HEK293 (cell line): ENCODE results near the gene TTC33.
"Not testable (repeated sequence)": the region's sequence is repeated elsewhere in the genome, so short reads cannot be mapped to it uniquely, and the experiment has no call there.

Source experiments
- CTCF ChIA-PET: fragments of 350-600 bp; formaldehyde crosslinking; extraction: SDS; loops from one replicate; lab custom pipeline; 2021; ENCODE audit warnings: antibody characterized with exemption; lab: Yijun Ruan, JAX
- POLR2A ChIA-PET: fragments of 300-600 bp; formaldehyde crosslinking; extraction: SDS; loops from one replicate; lab custom pipeline; 2020; ENCODE audit warnings: antibody characterized with exemption, inconsistent platforms; lab: Yijun Ruan, JAX
- H3K27ac ChIP-seq: fragments of 200-500 bp; sonication (Bioruptor generic); 2 replicates; pipeline ENCODE4 v1.5.1; 2014; ENCODE audit warnings: low read depth, low read length, control low read depth, inconsistent platforms; ENCODE audit errors: extremely low read depth
- H3K36me3 ChIP-seq, 2 experiments: fragments of 200-500 bp in 1 of 2; sonication (Bioruptor generic) in 1 of 2; 1 replicate in 1 of 2; 2 replicates in 1 of 2; pipeline ENCODE4 v1.5.1; 2014 to 2017; ENCODE audit warnings: inconsistent platforms in 2 of 2, low read length in 2 of 2; ENCODE audit not compliant: control insufficient read depth in 2 of 2, insufficient read depth in 1 of 2
- H3K4me1 ChIP-seq: fragments of 200-500 bp; sonication (Bioruptor generic); 2 replicates; pipeline ENCODE4 v1.5.1; 2014; ENCODE audit warnings: mild to moderate bottlenecking, low read length, inconsistent platforms; ENCODE audit not compliant: control insufficient read depth, insufficient read depth
- H3K4me3 ChIP-seq: 2 replicates; pipeline ENCODE4 v1.5.1; 2011; ENCODE audit warnings: low read depth, mild to moderate bottlenecking, control low read depth, low read length, moderate library complexity
- H3K9me3 ChIP-seq: fragments of 200-500 bp; sonication (Bioruptor generic); 2 replicates; pipeline ENCODE4 v1.5.1; 2014; ENCODE audit warnings: low read depth, low read length, inconsistent platforms; ENCODE audit not compliant: control insufficient read depth, insufficient read depth
- EGR2 ChIP-seq: fragments of 450-650 bp; formaldehyde crosslinking; IDR thresholded peaks from 2 replicates; pipeline ENCODE4 v1.5.1; 2016; ENCODE audit warnings: low read depth, missing biosample characterization, missing genetic modification characterization
- FEZF1 ChIP-seq: fragments of 450-650 bp; formaldehyde crosslinking; IDR thresholded peaks from 2 replicates; pipeline ENCODE4 v1.5.1; 2016; ENCODE audit warnings: missing biosample characterization, missing genetic modification characterization
- IKZF3 ChIP-seq: fragments of 450-650 bp; IDR thresholded peaks from 2 replicates; pipeline ENCODE4 v1.5.0; 2018; ENCODE audit warnings: missing biosample characterization, mild to moderate bottlenecking, missing genetic modification characterization, moderate library complexity
- MYNN ChIP-seq: fragments of 450-650 bp; formaldehyde crosslinking; IDR thresholded peaks from 2 replicates; pipeline ENCODE4 v1.5.1; 2016; ENCODE audit warnings: missing biosample characterization, missing genetic modification characterization, borderline replicate concordance
- MZF1 ChIP-seq: fragments of 450-650 bp; formaldehyde crosslinking; IDR thresholded peaks from 2 replicates; pipeline ENCODE4 v1.5.1; 2017; ENCODE audit warnings: missing biosample characterization, missing genetic modification characterization, borderline replicate concordance
- ZEB2 ChIP-seq: fragments of 450-650 bp; formaldehyde crosslinking; IDR thresholded peaks from 2 replicates; pipeline ENCODE4 v1.5.1; 2016; ENCODE audit warnings: missing biosample characterization, missing genetic modification characterization
- ZFHX2 ChIP-seq: fragments of 450-650 bp; formaldehyde crosslinking; conservative IDR thresholded peaks from 2 replicates; pipeline ENCODE4 v1.5.1; 2016; ENCODE audit warnings: missing biosample characterization, missing genetic modification characterization
- ZNF248 ChIP-seq: fragments of 450-650 bp; formaldehyde crosslinking; IDR thresholded peaks from 2 replicates; pipeline ENCODE4 v1.5.1; 2017; ENCODE audit warnings: missing biosample characterization, missing genetic modification characterization
- ZNF433 ChIP-seq: fragments of 450-650 bp; formaldehyde crosslinking; IDR thresholded peaks from 2 replicates; pipeline ENCODE4 v1.5.1; 2016; ENCODE audit warnings: missing biosample characterization, missing genetic modification characterization, low read depth
- ZNF571 ChIP-seq: fragments of 450-650 bp; formaldehyde crosslinking; IDR thresholded peaks from 2 replicates; pipeline ENCODE4 v1.5.0; 2017; ENCODE audit warnings: missing biosample characterization, missing genetic modification characterization
- ZNF600 ChIP-seq: fragments of 450-650 bp; formaldehyde crosslinking; IDR thresholded peaks from 2 replicates; pipeline ENCODE4 v1.5.1; 2016; ENCODE audit warnings: missing biosample characterization, missing genetic modification characterization
- ZNF623 ChIP-seq: fragments of 450-650 bp; formaldehyde crosslinking; IDR thresholded peaks from 2 replicates; pipeline ENCODE4 v1.5.1; 2016; ENCODE audit warnings: missing biosample characterization, missing genetic modification characterization
- ZNF660 ChIP-seq: fragments of 450-650 bp; IDR thresholded peaks from 2 replicates; pipeline ENCODE4 v1.5.1; 2018; ENCODE audit warnings: missing biosample characterization, mild to moderate bottlenecking, missing genetic modification characterization
- TF ChIP-seq, protein P1 (sequence below): fragments of 450-650 bp; formaldehyde crosslinking; IDR thresholded peaks from 2 replicates; pipeline ENCODE4 v1.5.1; 2016; ENCODE audit warnings: missing biosample characterization, missing genetic modification characterization, borderline replicate concordance
- TF ChIP-seq, protein P2 (sequence below): fragments of 450-650 bp; formaldehyde crosslinking; IDR thresholded peaks from 2 replicates; pipeline ENCODE4 v1.5.1; 2017; ENCODE audit warnings: missing biosample characterization, missing genetic modification characterization
- TF ChIP-seq, protein P3 (sequence below): fragments of 450-650 bp; formaldehyde crosslinking; IDR thresholded peaks from 2 replicates; pipeline ENCODE4 v1.5.1; 2016; ENCODE audit warnings: missing biosample characterization, missing genetic modification characterization
- TF ChIP-seq, protein P4 (sequence below): fragments of 450-650 bp; formaldehyde crosslinking; IDR thresholded peaks from 2 replicates; pipeline ENCODE4 v1.5.1; 2016; ENCODE audit warnings: missing biosample characterization, missing genetic modification characterization
- TF ChIP-seq, protein P5 (sequence below): fragments of 450-650 bp; formaldehyde crosslinking; IDR thresholded peaks from 2 replicates; pipeline ENCODE4 v1.5.1; 2017; ENCODE audit warnings: missing biosample characterization, missing genetic modification characterization

Gene TTC33

DNA sequence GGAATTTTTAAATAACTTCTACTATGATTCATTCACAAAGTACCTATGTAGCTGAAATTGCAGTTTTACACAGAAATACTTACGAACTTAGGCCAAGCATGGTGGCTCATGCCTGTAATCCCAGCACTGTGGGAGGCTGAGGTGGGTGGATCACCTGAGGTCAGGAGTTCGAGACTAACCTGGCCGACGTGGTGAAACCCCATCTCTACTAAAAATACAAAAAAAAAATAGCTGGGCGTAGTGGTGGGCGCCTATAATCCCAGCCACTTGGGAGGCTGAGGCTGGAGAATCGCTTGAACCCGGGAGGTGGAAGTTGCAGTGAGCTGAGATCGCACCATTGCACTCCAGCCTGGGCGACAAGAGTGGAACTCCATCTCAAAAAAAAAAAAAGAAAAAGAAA lies 36.9 kb upstream of the TTC33 start:
- H3K36me3 ChIP-seq, H3K9me3 ChIP-seq, H3K27ac ChIP-seq, H3K4me3 ChIP-seq, POLR2A ChIA-PET: not testable (repeated sequence)
- H3K4me1 ChIP-seq: peaks cover 19% of the 10 kb centered on the region
- CTCF ChIA-PET: interaction anchor here (0.6 kb wide), 1 partner anchor 1509 kb away, joined by 3 read pairs; no protein-coding TSS in a partner anchor
- TF ChIP-seq ZEB2 (0 out of 2 replicates have a peak, but pooled peaks have one; percentile 30), ZFHX2 (tag by site-specific recombination) (peak; percentile 72), EGR2 (tag by site-specific recombination) (peak; percentile 91)

DNA sequence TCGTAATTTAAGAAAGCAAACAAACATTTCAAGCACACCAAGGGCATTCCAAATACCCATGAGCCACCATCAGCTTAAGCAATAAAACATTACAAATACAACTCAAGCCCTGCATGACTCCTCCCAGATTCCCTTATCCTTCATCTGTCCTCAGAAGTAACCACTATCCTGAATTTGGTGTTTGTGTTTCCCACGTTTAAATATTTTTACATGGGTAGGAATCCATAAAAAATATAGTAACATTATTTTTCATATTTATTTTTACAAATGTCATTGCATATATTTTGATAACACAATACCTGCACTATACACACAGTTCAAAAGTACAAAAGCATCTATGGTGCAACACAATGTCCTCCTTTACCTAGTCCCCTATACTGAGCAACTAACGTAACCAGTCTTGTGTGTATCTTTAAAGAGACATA lies 36.0 kb upstream of the TTC33 start:
- ChIA-PET CTCF (interaction anchor here (0.9 kb wide), 1 partner anchor 70 kb away, joined by 4 read pairs; no protein-coding TSS in a partner anchor), POLR2A (no interaction called here)
- H3K9me3 ChIP-seq: no peaks in the 10 kb centered on the region
- H3K27ac ChIP-seq: no peak overlapping the region
- TF ChIP-seq, protein P1, sequence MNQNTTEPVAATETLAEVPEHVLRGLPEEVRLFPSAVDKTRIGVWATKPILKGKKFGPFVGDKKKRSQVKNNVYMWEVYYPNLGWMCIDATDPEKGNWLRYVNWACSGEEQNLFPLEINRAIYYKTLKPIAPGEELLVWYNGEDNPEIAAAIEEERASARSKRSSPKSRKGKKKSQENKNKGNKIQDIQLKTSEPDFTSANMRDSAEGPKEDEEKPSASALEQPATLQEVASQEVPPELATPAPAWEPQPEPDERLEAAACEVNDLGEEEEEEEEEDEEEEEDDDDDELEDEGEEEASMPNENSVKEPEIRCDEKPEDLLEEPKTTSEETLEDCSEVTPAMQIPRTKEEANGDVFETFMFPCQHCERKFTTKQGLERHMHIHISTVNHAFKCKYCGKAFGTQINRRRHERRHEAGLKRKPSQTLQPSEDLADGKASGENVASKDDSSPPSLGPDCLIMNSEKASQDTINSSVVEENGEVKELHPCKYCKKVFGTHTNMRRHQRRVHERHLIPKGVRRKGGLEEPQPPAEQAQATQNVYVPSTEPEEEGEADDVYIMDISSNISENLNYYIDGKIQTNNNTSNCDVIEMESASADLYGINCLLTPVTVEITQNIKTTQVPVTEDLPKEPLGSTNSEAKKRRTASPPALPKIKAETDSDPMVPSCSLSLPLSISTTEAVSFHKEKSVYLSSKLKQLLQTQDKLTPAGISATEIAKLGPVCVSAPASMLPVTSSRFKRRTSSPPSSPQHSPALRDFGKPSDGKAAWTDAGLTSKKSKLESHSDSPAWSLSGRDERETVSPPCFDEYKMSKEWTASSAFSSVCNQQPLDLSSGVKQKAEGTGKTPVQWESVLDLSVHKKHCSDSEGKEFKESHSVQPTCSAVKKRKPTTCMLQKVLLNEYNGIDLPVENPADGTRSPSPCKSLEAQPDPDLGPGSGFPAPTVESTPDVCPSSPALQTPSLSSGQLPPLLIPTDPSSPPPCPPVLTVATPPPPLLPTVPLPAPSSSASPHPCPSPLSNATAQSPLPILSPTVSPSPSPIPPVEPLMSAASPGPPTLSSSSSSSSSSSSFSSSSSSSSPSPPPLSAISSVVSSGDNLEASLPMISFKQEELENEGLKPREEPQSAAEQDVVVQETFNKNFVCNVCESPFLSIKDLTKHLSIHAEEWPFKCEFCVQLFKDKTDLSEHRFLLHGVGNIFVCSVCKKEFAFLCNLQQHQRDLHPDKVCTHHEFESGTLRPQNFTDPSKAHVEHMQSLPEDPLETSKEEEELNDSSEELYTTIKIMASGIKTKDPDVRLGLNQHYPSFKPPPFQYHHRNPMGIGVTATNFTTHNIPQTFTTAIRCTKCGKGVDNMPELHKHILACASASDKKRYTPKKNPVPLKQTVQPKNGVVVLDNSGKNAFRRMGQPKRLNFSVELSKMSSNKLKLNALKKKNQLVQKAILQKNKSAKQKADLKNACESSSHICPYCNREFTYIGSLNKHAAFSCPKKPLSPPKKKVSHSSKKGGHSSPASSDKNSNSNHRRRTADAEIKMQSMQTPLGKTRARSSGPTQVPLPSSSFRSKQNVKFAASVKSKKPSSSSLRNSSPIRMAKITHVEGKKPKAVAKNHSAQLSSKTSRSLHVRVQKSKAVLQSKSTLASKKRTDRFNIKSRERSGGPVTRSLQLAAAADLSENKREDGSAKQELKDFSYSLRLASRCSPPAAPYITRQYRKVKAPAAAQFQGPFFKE (tag by site-specific recombination): no peak
- TF ChIP-seq, protein P2, sequence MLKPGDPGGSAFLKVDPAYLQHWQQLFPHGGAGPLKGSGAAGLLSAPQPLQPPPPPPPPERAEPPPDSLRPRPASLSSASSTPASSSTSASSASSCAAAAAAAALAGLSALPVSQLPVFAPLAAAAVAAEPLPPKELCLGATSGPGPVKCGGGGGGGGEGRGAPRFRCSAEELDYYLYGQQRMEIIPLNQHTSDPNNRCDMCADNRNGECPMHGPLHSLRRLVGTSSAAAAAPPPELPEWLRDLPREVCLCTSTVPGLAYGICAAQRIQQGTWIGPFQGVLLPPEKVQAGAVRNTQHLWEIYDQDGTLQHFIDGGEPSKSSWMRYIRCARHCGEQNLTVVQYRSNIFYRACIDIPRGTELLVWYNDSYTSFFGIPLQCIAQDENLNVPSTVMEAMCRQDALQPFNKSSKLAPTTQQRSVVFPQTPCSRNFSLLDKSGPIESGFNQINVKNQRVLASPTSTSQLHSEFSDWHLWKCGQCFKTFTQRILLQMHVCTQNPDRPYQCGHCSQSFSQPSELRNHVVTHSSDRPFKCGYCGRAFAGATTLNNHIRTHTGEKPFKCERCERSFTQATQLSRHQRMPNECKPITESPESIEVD (tag by site-specific recombination): peak; percentile 77
- no peak for TF ChIP-seq MYNN (tag by site-specific recombination)
- TF ChIP-seq ZNF433 (tag by site-specific recombination): no peak
- 0 out of 2 replicates have a peak, but pooled peaks have one; percentile 27 for TF ChIP-seq ZNF600 (tag by site-specific recombination)
- no peak for TF ChIP-seq ZNF623
- no peak for TF ChIP-seq ZNF571
- TF ChIP-seq FEZF1: peak; percentile 58
- 0 out of 2 replicates have a peak, but pooled peaks have one; percentile 28 for TF ChIP-seq IKZF3 (tag by site-specific recombination)
- TF ChIP-seq, protein P3, sequence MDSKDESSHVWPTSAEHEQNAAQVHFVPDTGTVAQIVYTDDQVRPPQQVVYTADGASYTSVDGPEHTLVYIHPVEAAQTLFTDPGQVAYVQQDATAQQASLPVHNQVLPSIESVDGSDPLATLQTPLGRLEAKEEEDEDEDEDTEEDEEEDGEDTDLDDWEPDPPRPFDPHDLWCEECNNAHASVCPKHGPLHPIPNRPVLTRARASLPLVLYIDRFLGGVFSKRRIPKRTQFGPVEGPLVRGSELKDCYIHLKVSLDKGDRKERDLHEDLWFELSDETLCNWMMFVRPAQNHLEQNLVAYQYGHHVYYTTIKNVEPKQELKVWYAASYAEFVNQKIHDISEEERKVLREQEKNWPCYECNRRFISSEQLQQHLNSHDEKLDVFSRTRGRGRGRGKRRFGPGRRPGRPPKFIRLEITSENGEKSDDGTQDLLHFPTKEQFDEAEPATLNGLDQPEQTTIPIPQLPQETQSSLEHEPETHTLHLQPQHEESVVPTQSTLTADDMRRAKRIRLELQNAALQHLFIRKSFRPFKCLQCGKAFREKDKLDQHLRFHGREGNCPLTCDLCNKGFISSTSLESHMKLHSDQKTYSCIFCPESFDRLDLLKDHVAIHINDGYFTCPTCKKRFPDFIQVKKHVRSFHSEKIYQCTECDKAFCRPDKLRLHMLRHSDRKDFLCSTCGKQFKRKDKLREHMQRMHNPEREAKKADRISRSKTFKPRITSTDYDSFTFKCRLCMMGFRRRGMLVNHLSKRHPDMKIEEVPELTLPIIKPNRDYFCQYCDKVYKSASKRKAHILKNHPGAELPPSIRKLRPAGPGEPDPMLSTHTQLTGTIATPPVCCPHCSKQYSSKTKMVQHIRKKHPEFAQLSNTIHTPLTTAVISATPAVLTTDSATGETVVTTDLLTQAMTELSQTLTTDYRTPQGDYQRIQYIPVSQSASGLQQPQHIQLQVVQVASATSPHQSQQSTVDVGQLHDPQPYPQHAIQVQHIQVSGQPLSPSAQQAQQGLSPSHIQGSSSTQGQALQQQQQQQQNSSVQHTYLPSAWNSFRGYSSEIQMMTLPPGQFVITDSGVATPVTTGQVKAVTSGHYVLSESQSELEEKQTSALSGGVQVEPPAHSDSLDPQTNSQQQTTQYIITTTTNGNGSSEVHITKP (tag by site-specific recombination): 0 out of 2 replicates have a peak, but pooled peaks have one; percentile 26
- TF ChIP-seq, protein P4, sequence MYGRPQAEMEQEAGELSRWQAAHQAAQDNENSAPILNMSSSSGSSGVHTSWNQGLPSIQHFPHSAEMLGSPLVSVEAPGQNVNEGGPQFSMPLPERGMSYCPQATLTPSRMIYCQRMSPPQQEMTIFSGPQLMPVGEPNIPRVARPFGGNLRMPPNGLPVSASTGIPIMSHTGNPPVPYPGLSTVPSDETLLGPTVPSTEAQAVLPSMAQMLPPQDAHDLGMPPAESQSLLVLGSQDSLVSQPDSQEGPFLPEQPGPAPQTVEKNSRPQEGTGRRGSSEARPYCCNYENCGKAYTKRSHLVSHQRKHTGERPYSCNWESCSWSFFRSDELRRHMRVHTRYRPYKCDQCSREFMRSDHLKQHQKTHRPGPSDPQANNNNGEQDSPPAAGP (tag by site-specific recombination): no peak
- TF ChIP-seq, protein P5, sequence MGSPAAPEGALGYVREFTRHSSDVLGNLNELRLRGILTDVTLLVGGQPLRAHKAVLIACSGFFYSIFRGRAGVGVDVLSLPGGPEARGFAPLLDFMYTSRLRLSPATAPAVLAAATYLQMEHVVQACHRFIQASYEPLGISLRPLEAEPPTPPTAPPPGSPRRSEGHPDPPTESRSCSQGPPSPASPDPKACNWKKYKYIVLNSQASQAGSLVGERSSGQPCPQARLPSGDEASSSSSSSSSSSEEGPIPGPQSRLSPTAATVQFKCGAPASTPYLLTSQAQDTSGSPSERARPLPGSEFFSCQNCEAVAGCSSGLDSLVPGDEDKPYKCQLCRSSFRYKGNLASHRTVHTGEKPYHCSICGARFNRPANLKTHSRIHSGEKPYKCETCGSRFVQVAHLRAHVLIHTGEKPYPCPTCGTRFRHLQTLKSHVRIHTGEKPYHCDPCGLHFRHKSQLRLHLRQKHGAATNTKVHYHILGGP (tag by site-specific recombination): no peak
- TF ChIP-seq MZF1 (tag by site-specific recombination): peak; percentile 63; the same call in 1 of the 2 replicates
- no peak for TF ChIP-seq ZNF660 (tag by site-specific recombination)
- no peak for TF ChIP-seq ZNF248 (tag by site-specific recombination)
- H3K36me3 ChIP-seq: peaks cover 0 to 8% of the 10 kb centered on the region in 2 experiments; a peak in 1 of 3 replicates
- no peak overlapping the region for H3K4me3 ChIP-seq
- peaks cover 17% of the 10 kb centered on the region for H3K4me1 ChIP-seq
